ENCODE data around the gene FGF3. TPM values are rescaled to one million over a fixed set of nuclear protein-coding genes. Genes with fewer than 3 reads are reported as not detected.

Gene FGF3
- total RNA-seq, 2 donors from 2014 or later, result not detected

DNA sequence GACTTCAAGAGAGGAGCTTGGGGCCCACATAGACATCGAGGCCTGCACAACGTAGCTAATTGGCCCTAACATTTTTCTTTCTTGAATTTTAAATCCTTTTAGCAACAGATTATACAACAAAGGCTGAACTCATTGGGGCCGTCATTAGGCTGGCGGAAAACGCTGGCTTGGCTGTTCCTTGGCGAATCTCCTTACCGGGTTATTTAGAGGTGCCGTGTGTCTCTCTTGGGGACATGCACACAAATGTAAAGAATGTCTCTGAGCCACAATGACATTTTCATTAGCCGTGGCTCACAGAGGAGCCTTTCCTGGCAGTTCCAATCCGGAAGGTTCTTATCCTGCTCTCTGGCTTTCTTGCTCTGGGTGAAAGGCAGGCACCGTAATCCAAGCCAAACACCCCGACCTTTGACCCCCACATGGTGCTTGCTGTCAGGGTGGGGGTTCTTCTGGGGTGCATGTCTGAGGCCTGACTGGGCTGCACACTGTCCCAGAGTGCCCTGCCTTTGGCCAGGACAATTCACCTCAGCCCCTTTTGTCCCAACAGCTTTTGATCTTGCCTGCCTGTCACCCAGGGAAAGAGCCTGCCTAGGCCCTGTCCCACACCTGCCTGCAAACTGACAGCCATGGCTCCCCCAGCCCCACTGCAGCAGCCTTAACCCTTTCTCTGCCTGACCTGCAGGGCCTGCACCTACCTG is 9.2 kb upstream of the FGF3 start:
- H3K36me3 ChIP-seq, result no peaks in the 10 kb centered on the region
- H3K4me1 ChIP-seq (ENCODE audit: control insufficient read depth in 1 of 2, low read depth in 2 of 2), result no peaks in the 10 kb centered on the region
- TF ChIP-seq, protein P1, sequence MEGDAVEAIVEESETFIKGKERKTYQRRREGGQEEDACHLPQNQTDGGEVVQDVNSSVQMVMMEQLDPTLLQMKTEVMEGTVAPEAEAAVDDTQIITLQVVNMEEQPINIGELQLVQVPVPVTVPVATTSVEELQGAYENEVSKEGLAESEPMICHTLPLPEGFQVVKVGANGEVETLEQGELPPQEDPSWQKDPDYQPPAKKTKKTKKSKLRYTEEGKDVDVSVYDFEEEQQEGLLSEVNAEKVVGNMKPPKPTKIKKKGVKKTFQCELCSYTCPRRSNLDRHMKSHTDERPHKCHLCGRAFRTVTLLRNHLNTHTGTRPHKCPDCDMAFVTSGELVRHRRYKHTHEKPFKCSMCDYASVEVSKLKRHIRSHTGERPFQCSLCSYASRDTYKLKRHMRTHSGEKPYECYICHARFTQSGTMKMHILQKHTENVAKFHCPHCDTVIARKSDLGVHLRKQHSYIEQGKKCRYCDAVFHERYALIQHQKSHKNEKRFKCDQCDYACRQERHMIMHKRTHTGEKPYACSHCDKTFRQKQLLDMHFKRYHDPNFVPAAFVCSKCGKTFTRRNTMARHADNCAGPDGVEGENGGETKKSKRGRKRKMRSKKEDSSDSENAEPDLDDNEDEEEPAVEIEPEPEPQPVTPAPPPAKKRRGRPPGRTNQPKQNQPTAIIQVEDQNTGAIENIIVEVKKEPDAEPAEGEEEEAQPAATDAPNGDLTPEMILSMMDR (IDR thresholded peaks at IDR 0.05), result no peak
- no peaks in the 10 kb centered on the region for H3K27me3 ChIP-seq (replicated peaks; ENCODE audit: insufficient read depth)
- no peaks in the 10 kb centered on the region for H3K9me3 ChIP-seq
- no peak overlapping the region for H3K27ac ChIP-seq
- ATAC-seq (ENCODE audit: insufficient number of reproducible peaks, low FRiP score, low read depth), result no peak
- no peak for DNase-seq (ENCODE audit: low spot score)
- no peak overlapping the region for H3K4me3 ChIP-seq

DNA sequence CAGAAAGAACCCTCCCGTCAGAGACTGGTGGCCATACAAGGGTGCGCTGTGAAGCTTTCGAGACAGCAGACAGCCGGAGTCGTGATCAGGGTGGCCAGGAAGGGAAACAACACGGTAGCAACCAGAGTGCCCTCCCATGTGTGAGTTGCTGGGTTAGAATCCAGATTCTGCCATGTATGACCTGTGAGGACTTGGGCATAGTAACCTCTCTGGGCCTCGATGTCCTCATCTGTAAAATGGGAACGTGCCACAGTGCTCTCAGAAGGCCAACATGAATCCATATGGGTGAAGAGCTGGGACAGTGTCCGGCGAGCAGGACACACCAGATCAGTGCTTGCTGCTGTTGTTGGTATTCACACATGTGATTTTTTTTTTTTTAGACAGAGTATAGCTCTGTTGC is 7.6 kb upstream of the FGF3 start:
- no peak for DNase-seq (ENCODE audit: low spot score)
- Histone ChIP-seq H3K27ac (no peak overlapping the region), H3K36me3 (no peaks in the 10 kb centered on the region), H3K4me1 (ENCODE audit: control insufficient read depth in 1 of 2, low read depth in 2 of 2) (no peaks in the 10 kb centered on the region), H3K27me3 (replicated peaks; ENCODE audit: insufficient read depth) (no peaks in the 10 kb centered on the region), H3K4me3 (no peak overlapping the region), H3K9me3 (no peaks in the 10 kb centered on the region)
- ATAC-seq (ENCODE audit: insufficient number of reproducible peaks, low FRiP score, low read depth), result no peak
- TF ChIP-seq, protein P1 (IDR thresholded peaks at IDR 0.05), result no peak

DNA sequence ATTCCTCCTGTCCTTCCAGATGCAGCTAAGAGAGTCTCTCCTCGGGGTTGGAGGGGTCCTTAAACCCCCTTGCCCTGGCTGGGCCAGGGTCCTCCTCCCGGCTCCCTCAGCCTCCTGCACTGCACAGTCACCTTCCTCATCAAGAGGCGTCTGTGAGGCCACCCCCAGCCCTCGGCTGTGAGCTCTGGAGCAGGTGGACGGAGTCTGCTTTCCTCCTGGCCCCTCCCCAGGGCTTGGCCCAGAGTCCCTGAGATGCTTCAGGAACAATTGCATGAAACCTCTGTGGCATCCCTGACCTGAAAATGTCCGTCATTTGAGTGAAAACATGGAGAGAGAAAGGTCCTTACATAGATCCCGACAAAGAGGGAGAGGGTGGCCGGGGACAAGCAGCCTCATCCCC is 6.7 kb upstream of the FGF3 start:
- Histone ChIP-seq H3K27me3 (replicated peaks; ENCODE audit: insufficient read depth) (no peaks in the 10 kb centered on the region), H3K4me1 (ENCODE audit: control insufficient read depth in 1 of 2, low read depth in 2 of 2) (no peaks in the 10 kb centered on the region), H3K27ac (no peak overlapping the region), H3K4me3 (no peak overlapping the region), H3K36me3 (no peaks in the 10 kb centered on the region), H3K9me3 (no peaks in the 10 kb centered on the region)
- TF ChIP-seq, protein P1 (IDR thresholded peaks at IDR 0.05), result no peak
- no peak for ATAC-seq (ENCODE audit: insufficient number of reproducible peaks, low FRiP score, low read depth)
- DNase-seq (ENCODE audit: low spot score), result no peak

DNA sequence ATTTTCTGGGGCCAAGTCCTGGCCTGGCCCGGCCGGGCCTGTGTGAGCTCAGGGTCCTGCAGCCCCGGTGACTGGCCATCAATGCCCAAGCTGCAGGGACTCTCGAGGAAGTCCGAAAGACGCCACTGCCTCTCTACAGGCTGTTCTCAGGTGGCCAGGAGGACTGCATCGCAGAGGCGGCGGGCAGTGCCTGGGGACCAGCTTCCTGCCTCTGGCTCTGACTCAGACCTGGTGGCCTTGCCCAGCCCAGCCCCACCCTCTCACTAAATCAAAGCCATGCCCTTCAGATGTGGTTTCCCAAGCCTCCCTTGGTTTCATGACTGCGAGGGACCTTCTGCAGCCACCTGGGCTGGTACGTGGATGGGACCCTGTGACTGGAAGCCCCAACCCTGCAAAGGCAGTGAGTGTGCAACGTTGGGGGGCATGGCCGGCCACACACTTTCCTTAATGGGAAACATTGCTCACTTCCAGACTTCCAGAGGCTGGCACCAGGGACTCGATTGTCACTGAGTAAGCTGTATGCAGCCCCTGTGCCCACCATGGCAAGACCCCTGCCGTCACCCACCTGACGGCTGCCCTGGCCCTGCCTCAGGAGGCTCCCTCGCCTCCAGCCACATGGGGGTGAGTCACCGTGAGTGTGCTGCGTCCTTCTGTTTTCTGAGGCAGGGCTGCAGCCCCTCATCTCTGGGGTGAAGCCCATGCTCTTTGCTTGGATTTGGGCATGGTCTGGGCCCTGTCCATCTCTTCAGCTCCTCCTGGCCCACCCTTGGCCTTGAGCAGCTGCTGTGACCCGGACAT is 6.0 kb upstream of the FGF3 start:
- no peaks in the 10 kb centered on the region for H3K27me3 ChIP-seq (replicated peaks; ENCODE audit: insufficient read depth)
- no peak overlapping the region for H3K27ac ChIP-seq
- no peaks in the 10 kb centered on the region for H3K9me3 ChIP-seq
- no peaks in the 10 kb centered on the region for H3K4me1 ChIP-seq (ENCODE audit: control insufficient read depth in 1 of 2, low read depth in 2 of 2)
- ATAC-seq (ENCODE audit: insufficient number of reproducible peaks, low FRiP score, low read depth) (no peak), DNase-seq (ENCODE audit: low spot score) (no peak)
- no peaks in the 10 kb centered on the region for H3K36me3 ChIP-seq
- TF ChIP-seq, protein P1 (IDR thresholded peaks at IDR 0.05), result no peak
- no peak overlapping the region for H3K4me3 ChIP-seq

DNA sequence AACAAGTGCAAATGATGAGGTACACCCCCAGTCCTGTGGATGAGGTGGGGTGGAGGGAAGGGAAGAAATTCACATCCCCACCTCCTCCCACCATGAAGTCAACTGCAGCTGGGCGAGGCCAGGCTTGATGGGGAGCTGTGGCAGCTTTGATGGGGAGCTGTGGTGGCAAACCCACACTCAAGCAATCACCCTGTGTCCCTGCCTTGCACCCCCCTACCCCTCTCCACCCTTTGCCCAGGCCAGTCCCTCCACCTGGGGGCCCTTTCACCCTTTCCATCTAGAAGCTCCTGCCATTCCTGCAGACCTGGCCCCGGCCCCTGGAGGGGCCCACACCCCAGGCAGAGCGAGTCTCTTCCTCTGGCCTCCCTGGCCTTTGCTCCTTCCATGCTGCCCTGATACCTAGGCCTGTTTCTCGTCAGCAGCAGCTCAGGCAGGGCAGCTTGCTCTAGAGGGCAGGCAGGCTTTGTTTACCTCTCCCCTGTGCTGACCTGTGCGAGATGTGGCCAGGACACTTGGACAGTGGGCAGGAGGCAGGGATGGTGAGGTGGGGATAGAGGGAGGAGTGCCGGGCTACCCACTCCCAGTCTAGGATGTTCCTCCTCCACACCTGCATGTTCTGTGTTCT is 4.5 kb upstream of the FGF3 start:
- TF ChIP-seq, protein P1 (IDR thresholded peaks at IDR 0.05), result no peak
- ATAC-seq (ENCODE audit: insufficient number of reproducible peaks, low FRiP score, low read depth), result no peak
- no peaks in the 10 kb centered on the region for H3K27me3 ChIP-seq (replicated peaks; ENCODE audit: insufficient read depth)
- H3K9me3 ChIP-seq, result no peaks in the 10 kb centered on the region
- DNase-seq (ENCODE audit: low spot score), result no peak
- H3K4me3 ChIP-seq, result no peak overlapping the region
- H3K27ac ChIP-seq, result no peak overlapping the region
- H3K4me1 ChIP-seq (ENCODE audit: control insufficient read depth in 1 of 2, low read depth in 2 of 2), result no peaks in the 10 kb centered on the region
- no peaks in the 10 kb centered on the region for H3K36me3 ChIP-seq

Measured in thoracic aorta (tissue), 2 donors.